ENCODE measurements around the gene RNF130.
"Not testable (repeated sequence)": the region's sequence is repeated elsewhere in the genome, so short reads cannot be mapped to it uniquely, and the experiment has no call there.

RNF130 gene

DNA sequence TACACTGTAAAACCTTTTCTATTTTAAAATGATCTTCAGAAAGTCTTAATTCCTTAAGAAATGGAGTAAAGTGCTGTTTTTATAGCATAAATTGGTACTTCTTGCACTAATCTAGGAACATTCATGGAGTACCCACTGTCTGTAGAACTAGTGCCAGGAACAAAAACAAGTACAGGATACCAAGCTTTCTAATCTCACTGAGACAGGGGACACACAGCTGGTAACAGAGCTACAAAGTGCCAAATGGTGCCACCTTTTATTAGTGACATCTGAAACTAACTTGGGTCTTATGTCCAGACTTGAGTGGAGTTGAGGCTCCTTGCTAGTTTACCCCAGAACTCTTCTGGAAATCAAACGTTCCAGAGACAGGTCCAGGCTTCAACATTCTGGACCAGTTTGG, 57.9 kb downstream of the RNF130 start:
- no peak for DNase-seq

DNA sequence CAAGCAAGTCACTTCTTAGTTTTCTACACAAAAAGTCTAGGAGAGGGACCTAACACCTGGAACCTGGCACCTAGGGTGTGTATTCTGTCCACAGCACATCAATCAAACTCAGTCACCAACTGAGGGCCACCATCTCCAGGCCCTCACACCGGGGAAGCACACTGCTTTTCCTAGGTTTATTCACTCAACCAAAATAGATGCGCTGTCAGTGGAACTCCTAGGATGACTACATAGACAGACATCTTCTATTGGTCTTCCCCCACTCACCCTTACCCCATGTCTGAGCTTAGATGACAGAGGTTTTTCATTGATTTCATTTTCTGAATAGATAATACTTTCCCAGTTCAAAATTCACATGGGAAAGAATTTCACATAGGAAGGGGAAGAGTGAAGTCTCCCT, 59.2 kb downstream of the RNF130 start:
- DNase-seq = no peak

DNA sequence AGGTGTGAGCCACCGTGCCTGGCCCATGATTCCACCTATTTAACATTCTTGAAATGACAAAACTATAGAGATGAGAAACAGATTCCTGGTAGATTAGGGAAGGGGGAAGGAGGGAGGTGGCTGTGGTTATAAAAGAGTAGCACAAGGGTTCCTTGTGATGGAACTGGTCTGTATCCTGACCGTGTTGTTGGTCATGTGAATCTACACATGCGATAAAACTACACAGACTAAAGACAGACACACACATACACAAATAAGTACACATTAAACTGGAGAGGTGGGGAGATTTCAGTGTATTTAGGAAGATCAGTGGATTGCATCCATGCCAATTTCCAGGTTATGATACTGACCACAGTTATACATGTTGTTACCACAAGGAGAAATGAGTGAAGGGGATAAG, 60.9 kb downstream of the RNF130 start:
- DNase-seq = no peak

GRCh38 chr5:180009581-180009980, 62.0 kb downstream of the RNF130 start:
- DNase-seq = no peak

DNA sequence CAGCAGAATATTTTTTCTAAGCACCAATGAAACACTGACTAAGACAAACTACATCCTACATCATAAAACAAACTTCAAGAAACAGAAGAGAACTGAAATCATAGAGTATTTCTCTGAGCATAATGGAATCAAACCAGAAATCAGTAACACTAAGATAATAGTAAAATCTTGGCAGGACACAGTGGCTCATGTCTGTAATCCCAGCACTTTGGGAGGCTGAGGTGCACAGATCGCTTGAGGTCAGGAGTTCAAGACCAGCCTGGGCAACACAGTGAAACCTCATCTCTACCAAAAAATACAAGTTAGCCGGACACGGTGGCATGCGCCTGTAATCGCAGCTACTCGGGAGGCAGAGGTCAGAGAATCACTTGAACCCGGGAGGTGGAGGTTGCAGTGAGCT, 63.1 kb downstream of the RNF130 start:
- DNase-seq = no peak

GRCh38 chr5:180007582-180007981, 64.0 kb downstream of the RNF130 start:
- peak; percentile 42 for DNase-seq

- DNase-seq = no peak
These were observed 65.4 kb downstream of the RNF130 start for GRCh38 chr5:180006141-180006540.

GRCh38 chr5:180003127-180003526, 68.4 kb downstream of the RNF130 start:
- DNase-seq = no peak

GRCh38 chr5:180001742-180002141, 69.8 kb downstream of the RNF130 start:
- no peak for DNase-seq

DNA sequence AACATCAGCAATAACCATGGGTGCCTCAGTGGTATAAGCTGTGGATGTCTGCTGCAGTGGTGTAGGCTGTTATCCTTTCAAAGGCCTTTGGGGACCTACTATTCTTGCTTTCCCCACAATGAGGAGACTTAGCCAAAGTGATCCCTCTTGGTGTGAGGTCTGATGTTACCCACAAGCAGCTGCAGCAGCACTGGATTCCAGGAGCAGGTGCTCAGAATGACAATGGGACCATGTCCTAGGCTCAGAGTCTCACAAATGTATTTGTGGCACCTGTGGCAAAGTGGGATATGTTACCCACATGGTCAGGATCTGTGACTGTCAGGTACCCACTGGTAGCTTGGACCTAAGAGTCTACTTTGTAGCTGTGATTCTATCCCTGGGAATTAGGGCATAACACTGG, 70.4 kb downstream of the RNF130 start:
- DNase-seq = no peak

DNA sequence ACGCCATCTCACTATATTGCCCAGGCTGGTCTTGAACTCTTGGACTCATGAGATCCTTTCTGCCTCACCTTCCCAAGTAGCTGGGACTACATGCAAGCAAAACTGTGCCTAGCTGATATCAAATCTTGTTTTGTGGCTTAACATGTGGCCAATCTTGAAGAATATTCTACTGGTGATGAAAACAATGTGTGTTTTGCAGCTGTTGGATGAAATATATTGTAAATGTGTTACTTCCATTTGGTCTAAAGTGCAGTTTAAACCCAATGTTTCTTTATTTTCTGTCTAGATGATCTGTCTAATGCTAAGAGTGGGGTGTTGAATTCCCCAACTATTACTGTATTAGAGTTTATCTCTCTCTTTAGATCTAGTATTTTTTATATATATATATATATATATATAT, 73.1 kb downstream of the RNF130 start:
- no peak for DNase-seq

DNA sequence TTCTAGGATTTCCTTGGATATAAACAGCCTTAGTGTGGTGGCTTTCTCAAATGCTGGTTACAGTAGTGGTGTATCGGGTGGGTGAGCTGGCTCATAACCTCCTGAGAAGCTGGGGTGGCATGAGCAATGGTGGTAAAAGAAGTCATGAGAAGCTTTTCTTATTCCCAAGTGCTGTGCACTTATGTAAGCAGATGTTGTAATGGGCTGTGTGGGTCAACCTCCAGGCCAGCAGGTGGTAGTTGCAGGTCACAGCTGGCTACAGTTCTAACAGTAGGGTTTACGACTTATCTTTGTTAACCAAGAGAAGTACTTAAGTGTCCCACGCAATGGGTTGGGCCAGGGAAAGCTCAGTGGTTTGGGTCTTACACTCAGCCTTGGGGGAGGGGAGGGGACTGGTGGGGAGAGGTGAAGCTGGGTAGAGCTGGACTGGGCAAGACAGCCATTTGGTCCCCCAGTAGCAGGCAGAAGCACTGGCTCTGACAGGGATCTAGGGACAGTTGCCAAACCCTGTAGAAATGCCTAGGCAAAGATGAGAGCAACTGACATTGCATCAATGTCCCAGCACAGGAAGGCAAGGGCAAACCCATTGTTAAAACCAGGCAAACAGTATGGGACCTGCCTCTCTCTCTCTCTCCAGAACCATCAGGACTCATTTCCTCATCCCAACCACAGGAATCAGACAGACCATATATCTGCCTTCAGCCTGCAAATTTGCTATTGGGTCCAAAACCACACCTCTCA, 76.8 kb downstream of the RNF130 start:
- DNase-seq = no peak

- not testable (repeated sequence) for DNase-seq
These were observed 78.7 kb downstream of the RNF130 start for GRCh38 chr5:179992855-179993254.

- no peak for DNase-seq
These were observed 80.5 kb downstream of the RNF130 start for GRCh38 chr5:179991106-179991505.

DNA sequence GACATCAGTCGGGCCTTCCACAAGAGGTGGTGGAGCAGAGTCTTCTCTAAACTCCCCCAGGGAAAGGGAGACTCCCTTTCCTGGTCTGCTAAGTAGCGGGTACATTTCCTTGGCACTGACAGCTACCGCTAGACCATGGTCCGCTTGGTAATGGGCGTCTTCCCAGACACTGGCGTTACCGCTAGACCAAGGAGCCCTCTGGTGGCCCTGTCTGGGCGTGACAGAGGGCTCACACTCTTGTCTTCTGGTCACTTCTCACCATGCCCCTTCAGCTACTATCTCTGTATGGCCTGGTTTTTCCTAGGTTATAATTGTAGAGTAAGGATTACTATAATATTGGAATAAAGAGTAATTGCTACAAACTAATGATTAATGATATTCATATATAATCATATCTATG, 81.0 kb downstream of the RNF130 start:
- DNase-seq = not testable (repeated sequence)

GRCh38 chr5:179986328-179986727, 85.2 kb downstream of the RNF130 start:
- DNase-seq = no peak

DNA sequence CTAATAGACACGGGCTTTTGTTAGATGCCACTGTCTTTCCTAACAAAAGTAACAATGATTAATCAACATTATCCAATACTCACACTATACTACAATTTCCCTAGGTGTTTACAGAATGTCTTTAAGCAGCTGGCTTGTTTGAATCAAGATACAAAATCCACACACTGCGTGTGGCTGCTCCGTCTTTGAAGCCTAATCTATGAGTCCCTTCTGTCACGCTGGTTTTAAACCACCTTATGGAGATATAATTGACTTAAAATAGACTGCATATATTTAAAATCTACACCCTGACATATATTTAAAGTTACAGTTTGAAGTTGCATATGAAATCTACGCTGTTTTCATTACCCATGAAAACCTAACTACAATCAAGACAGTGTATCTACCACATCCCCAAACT, 89.9 kb downstream of the RNF130 start:
- no peak for DNase-seq

DNA sequence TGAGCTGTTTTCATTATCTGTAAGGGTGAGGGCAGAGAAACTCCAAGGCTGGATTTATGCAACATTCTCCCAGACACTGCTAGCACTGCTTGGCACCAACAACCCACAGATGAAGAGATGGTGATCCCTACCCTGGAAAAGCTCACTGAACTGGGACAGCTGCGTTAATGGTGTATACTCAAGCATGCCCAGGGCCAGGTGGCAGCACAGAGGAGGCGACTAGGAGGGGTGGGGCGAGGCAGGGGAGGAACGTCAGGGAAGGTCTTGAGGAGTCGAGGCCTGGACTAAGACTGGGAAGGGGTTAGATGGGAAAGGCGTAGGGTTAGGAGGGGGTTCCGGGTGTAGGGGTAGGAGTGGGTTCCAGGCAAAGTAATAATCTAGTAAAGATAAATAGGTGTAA, 90.8 kb downstream of the RNF130 start:
- no peak for DNase-seq

GRCh38 chr5:179978792-179979191, 92.8 kb downstream of the RNF130 start:
- no peak for DNase-seq

DNA sequence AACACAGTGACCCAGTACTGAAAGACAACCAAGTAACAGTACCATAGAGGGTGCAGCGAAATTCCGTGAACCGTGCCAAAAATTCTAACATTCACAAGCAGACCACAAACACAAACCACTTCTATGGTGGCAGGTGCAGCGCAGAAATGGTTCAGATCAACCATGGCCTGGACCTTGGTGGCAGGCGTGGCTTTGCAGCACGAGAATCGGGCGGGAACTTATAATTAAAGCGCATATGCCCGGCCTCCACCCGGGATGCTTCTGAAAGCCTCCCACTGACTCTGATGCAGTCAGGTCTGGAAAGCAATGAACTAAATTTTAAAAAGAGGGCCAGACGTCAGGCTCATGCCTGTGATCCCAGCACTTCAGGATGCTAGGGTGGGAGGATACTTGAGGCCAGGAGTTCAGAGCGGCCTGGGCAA, 95.8 kb downstream of the RNF130 start:
- DNase-seq = no peak

DNA sequence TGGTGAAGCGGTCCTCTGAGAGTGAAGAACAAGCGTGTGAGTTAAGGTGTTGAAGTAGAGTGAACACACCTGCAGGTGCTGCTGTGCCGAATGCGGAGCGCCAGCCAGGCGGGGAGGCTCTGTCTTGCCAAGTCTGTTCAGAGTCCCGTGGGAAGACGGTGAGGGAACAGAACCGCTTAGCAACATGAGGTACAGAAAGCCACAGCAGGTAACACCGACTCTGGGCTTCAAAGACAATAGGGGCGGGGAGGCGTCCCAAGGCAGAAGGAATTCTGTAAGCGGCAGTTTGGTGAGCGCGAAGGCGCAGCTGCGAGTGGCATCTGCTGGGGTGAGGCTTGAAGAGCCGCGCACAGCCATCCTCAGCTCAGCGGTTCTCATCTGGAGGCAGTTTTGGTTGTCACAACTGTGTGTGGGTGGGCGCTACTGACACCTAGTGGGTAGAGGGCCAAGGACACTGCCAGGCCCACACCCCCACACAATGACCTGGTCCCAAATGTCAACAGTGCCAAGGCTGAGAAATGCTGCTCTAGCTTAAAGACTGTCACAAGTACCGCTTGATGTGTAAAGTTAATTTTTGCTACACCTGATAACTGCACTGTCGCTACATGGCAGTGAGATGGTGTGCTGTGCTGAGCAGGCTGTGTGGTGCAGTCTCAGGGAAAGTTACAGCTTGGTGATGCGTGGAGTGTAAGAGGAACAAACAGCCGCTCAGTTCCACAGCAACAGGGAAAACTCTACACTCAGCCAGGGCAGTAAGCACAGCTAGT, 96.4 kb downstream of the RNF130 start:
- no peak for DNase-seq

- DNase-seq = no peak
These were observed 97.2 kb downstream of the RNF130 start for GRCh38 chr5:179974246-179974945.

DNA sequence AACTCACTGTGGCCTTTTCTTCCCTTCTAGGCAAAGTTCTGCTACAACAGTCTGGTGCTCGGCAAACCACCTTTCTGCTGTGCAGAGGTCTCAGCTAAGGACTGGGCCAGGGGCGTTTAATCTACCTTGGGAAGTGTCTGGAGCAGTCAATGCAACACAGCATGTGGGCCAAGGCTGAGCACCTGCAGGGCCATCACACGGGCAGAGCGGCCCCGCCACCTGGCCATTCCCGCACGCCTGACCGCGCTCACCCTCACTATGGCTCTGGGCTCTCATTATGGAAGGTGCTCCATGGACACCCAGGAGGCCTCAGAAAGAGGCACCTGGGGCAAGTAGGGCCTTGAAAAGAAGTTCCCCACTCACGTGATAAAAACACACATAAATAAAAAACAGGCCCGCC, 98.2 kb downstream of the RNF130 start:
- no peak for DNase-seq

DNA sequence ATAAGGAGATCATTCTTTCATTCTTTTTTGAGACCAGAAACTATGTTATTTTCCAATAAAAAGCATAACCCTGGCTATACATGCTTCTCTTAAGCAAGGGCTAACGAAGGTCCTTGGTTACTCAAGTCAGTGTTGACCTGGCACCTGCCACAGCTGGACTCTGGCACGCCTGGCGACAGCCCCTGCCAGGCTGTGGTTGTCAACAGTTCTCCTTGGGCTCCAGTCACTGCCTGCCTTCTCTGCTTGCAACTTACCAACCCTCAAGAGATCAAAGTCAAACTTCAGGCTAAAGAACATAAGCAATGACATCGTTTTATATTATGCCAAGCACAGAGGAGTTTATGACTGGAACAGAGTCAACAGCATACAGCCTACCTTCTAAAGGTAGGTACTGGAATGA, 102.4 kb downstream of the RNF130 start:
- DNase-seq = no peak
